Stimulated activated CD8-positive, alpha-beta memory T cell treated with anti-CD3 and anti-CD28 coated beads, Interleukin-2, amount 100 ng/mL, for 48 hours (primary cell): ENCODE measurements around the gene SIRT3.
"Not testable (repeated sequence)": the region's sequence is repeated elsewhere in the genome, so short reads cannot be mapped to it uniquely, and the experiment has no call there.

ENCODE experiments used
- DNase-seq, 2 donors: peaks; one replicate each; pipeline ENCODE4 v3.0.0-alpha.2; 2020; ENCODE audit warnings: low read depth in 2 of 2

The SIRT3 gene

DNA sequence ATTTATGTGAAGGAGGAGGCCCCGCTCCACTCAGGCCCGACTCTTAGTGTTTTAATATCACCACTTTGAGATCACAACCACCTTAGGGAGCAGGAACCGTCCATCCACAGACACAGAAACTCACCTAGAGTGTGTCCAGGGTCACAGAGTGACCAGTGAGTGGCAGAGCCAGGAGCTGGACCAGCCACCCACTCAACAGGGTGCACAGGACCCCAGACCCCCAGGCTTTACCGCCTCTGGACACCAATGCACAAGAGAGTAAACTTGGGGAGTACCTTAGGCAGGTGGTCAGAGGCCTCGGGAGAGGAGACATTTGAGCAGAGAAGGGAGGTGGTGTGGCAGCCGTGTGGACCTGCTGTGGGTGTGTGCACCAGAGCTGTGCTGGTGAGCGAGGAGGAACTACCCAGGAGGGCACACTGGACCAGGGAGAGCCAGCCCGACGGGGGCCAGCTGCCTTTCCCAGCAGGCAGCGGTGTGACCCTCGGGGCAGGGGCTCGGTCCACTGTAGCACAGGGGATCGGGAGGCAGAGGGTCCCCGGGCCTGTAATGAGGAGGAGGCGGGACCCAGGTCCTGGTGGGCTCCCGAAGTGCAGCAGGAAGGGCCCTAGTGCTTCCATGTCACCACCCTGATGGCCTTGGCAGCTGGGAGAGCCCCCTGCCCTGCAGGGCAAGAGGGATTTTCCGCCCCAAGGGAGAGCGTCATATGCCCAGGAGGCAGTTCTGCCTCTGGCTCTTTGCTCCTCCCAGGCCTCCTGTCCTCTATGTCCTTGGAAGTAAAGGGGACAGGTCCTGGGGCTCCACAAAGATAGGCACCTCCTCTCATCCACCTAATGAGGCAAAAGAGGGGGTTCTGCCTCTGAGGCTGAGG lies 34.5 kb upstream of the SIRT3 start:
- no peak for DNase-seq

DNA sequence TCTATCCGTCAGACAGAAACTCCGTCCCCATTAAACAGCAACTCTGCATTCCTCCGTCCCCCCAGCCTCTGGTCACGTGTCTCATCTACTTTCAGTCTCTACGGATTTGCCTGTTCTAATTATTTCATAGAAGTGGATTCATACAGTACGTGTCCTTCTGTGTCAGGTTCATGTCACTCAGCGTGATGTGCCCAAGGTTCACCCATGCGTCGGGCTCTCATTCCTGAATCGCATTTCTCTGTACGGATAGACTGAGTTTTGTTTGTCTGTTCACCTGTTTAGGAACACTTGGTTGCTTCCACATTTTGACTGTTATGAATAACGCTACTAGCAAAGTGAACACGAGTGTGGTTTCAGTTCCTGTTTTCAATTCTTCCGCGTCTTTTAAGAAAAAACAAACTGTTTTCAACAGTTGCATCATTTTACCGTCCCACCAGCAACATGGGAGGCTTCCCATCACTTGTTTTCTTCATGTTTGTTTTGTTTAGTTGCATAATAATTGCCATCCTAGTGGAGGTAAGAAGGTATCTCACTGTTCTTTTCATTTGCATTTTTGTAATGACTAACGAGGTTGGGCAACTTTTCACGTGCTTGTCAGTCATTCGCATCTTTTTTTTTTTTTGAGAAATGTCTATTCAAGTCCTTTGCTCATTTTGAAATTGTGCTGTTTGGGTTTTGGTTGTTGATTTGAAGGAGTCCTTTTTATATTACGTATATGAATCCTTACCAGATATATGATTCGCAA lies 33.2 kb upstream of the SIRT3 start:
- DNase-seq: peak in 1 of 2 donors; percentile 36

DNA sequence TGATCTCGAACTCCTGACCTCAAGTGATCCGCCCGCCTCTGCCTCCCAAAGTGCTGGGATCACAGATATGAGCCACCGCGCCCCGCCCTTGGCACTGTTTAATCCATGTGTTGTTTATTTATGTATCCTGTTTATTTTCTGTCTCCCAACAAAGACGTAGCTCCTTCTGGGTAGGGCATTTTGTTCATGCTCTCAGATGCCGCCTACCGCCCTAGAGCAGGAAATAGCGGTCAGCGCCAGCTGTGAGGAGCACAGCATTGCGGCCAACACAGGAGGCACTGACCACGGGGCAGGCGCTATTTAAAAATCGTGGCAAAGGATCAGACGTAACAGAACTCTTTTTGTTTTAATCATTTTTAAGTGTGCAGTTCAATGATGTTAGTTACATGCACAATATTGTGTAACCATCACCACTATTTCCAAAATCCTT lies 32.6 kb upstream of the SIRT3 start:
- not testable (repeated sequence) for DNase-seq

DNA sequence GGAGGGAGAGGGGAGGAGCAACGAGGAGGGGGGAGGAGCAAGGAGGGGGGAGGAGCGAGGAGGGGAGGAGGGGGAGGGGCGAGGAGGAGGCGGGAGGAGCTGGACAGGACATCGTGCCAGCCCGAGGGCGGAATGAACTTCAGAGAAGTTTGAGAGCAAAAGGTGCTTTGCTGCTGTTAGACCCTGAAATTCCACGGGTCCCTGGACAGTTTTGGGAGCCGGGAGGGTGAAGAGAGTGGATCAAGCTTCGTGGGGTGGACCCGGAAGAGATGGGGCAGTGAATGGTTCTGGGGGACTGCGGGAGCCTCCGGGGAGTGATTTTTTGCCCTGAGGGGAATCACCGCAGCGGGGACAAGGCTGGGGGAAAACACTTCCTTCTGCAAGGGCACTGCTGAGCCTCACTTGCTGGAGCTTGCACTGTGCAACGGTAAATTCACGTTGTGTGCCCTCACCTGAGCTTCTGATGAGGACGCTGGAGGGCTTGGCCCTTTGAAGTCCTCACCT lies 31.4 kb upstream of the SIRT3 start:
- peak in 1 of 2 donors; percentile 51 for DNase-seq

DNA sequence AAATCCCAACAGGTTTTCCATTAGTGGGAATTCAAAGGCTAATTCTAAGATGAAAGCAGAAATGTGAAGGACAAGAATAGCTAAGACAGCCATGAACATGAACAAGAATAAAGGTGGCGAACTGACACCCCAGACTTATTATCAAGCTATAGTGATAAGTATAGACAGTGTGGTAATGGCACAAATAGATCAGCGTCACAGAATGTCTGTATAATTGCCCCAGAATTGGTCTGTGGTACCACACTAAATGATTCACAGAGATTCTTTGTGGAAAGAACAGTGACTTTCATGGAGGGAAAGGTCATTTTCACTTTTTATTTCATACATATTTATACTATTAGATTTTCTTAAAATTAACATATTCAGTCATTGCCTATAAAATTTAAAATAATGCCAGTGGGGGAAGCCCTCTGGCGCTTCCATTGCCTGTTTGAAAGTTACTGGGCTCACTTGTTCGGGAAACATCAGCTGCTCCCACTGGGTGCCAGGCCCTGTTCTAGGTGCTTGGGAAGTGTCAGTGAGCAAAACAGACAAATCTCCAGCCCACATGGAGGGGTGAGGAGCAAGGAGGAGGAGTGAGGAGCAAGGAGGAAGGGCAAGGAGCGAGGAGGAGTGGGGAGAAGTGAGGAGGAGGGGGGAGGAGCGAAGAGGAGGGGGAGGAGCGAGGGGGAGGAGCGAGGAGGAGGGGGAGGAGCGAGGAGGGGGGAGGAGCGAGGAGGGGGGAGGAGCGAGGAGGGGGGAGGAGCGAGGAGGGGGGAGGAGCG lies 30.7 kb upstream of the SIRT3 start:
- DNase-seq: no peak

DNA sequence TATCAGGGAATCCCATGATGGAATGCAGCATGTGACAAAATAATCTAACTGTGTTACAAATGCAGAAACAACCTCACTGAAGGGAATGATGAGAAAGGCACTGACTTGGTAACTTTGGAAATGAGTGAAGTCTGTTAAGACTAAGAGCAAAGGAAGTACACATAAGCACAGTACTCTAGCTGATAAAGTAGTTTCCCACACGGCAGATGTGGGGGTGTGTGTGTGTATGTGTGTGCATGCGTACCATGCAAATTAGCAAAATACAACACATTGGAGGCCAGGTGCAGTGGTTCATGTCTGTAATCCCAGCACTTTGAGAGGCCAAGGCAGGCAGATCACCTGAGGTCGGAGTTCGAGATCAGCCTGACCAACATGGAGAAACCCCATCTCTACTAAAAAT lies 25.5 kb upstream of the SIRT3 start:
- no peak for DNase-seq

DNA sequence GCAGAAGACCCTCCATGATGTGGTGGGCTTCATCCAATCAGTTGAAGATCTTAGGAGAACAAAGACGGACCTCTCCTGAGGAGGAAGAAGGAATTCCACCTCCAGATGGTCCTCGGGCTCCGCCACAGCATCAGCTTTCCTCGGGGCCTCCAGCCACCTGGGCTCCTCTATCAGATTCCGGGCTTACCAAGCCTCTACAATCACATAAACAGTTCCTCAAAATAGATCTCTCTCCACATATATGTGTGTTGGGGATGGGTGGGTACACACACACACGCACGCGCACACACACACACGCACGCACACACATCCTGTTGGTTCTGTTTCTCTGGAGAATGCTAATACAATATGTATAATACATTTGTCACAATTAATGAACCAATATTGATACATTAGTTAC lies 23.3 kb upstream of the SIRT3 start:
- DNase-seq: no peak

DNA sequence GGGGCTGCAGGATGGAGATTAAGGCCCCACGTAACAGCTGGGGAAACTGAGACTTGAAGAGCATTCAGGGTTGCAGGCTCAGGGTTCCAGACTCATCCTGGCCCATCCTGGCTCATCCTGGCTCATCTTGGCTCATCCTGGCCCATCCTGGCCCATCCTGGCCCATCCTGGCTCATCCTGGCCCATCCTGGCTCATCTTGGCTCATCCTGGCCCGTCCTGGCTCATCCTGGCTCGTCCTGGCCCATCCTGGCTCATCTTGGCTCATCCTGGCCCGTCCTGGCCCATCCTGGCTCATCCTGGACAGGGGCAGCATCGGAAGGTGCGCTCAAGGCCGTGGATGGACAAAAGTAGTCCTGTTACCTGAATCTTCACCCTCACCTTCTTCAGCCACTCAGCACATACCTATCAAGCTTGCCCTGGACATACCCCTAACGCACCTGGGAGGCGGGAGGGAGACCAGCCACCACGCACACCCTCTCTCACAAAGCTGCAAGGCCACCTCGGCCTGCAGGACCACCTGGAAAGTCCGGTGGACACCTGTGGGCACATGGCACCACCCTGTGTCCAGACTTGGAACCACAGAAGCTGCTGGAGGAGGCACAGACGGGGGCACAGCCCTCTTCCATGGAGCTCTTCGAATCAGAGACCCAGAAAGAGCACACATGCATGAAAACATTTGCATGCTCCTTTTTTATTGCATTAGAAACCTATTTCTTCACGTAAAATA lies 21.8 kb upstream of the SIRT3 start:
- DNase-seq: no peak

DNA sequence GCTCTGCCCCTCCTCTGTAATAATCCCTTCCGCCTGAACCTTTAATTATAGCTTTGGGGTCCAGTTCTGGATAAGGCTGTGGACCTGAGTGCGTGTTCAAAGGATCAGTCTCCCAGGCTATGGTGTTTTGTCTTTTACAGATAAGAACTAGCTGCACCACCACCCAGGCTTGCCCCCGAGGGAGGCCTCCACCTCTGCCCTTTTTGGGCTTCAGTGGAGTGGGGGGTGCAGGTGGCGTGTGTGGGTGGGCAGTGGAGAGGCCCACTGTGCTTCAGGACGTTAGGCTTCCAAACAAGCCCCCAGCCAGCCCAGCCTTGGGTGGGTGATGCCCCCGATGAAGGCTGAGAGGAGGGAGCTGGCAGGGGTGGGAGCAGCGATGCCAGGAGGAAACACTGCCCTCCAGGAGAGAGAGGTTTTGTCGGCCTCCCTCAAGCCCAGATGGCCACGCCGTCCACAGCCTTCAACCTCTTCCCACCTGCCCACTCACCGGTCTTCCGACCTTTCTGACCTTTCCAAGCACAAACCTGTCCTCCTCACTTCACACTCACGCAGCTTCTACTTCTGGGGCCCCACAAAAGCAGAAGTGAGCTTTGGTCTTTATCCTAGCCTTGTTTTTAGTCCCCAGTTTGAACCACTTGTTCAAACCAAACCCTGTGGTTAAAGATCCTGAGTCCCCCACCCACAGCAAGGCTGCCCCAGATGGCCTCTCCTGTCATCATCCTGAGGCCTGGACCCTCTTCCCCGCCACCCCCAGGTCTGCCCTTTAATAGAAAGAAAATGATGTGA lies 21.0 kb upstream of the SIRT3 start:
- no peak for DNase-seq

DNA sequence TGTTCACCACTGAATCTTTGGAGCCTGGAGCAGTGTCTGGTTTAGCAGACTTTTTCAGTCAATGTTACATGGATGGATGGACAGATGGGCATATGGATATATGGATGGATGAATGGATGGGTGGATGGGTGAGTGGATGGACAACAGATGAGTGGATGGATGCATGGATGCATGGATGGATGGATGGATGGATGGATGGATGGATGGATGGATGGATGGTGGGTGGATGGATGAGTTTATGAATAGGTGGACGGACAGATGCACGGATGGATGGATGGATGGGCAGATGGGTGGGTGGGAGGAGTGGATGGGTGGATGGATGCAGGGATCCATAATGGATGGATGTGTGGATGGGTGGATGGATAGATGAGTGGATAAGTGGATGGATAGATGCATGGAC lies 19.7 kb upstream of the SIRT3 start:
- DNase-seq: no peak

DNA sequence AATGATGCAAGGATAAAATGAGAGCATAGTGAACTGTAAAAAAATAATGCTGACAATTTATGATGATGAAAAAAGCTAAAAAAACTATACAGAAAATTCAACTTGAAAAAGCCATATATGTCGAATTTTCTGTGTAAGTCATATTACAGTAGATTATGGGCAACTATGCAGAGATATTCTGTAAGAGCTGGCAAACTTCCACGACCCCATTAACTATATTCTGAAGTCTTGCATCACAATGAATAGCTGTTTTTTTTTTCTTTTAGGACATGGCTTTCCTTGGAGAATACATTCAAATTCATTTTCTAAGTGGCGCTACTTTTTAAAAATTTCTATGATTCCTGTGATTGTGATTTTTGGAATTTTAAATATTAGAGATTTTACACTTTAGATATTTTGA lies 19.0 kb upstream of the SIRT3 start:
- no peak for DNase-seq

DNA sequence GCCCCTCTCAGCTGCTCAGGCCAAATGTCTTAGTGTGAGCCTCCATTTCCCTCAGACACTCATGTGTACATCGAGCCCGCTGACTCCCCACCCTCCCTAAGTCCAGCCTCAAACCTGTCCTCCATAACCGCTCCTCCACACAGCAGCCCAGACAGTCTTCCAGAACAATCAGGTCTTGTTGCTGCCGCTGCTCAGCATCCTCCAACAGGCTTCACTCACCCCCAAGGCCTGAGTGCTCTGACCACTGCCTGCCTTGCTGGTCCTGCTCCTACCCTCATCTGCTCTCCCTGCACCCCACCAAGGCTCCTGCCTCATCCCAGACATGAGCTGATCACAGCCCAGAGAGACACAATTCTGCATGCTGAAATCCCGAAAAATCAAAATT lies 17.7 kb upstream of the SIRT3 start:
- DNase-seq: no peak

DNA sequence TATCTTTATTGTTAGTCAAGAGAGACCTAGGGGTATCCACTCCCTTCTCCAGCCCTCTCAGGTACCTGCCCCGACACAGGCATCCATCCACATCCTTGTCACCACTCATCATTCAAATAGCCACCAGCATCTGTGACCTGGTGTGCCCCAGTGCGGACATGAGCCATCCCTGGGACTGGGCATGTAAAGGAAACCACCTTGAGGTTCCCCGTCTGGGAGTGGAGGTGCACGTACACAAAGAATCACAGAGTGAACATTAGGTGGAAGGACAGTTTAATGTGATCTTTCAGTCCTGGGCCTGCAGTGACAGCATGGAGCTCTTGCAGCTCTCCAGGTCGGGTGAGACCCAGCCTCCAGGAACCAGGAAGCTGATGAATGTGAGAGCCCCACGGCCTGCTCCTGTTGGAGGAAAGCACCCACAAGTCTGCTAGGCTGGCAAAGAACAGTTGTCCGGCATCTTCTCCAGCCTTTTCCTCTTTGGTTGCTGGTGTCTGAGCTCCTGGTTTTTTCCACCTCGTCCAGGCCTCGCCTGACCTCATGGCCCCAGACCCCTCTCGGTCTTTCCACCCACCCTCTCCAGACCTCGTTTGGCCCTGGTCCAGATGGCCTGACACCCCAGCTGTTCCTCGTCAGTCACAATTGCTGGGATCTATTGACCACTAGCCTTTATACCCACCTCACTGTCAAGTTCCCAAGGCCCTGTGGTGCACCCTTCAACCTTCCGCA lies 17.2 kb upstream of the SIRT3 start:
- no peak for DNase-seq

DNA sequence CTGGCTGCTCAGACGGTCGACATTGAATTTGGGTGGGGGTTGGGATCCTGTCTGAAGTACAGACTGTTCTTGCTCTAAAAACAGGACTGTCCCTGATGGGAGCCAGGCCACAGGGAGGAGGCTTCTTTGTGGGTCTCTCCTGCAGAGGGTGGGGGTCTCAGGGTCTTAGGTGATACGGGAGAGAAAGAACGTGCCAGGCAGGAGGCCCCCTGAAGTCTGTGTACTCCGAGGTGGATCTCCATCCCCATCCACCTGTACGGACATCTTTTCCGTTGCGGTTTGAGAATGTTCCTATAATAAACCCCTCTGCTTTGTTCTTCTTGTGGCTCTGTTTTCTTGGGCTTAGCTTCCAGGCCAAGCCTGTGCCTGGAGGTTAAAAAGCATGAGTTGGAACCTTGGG lies 16.5 kb upstream of the SIRT3 start:
- no peak for DNase-seq

DNA sequence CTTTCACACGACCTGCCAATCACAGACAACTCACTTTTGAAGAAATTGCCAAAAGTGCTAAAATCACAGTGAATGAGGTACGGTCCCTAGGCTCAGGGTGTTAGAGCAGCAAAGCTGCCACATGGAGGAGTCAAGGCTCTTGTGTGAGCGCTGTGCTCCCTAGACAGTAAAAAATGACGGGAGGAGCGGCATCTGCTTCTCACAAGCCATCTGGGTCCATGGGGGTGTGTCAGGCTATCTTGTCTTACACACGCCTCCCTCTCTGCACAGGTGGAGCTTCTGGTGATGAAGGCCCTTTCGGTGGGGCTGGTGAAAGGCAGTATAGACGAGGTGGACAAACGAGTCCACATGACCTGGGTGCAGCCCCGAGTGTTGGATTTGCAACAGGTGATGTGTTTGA lies 15.4 kb upstream of the SIRT3 start:
- no peak for DNase-seq

DNA sequence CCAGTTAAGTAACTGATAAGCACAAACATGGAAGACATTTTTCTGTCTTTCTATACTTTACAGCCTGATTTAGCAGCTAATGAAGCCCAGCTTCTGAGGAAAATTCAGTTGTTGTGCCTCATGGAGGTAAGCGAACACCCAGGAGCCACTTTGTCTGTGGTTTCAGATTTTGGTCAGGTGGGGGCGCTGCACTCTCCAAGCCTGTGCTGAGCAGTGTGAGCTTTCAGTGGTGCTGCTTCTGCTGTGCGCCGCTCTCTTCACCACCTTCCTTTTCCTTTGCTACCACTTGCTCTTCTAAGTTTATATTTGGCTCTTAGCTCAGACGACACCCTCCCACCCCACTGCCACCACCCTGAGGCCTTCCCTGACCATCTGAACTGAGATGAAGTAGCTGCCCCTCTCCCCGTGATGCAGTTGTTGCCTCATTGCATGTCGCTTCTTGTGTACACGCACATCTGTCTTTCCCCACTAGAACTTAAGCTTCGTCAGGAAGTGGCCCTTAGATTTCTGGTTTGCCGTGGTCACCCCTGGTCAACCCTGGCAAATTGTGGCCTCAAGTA lies 14.7 kb upstream of the SIRT3 start:
- peak in 1 of 2 donors; percentile 64 for DNase-seq

DNA sequence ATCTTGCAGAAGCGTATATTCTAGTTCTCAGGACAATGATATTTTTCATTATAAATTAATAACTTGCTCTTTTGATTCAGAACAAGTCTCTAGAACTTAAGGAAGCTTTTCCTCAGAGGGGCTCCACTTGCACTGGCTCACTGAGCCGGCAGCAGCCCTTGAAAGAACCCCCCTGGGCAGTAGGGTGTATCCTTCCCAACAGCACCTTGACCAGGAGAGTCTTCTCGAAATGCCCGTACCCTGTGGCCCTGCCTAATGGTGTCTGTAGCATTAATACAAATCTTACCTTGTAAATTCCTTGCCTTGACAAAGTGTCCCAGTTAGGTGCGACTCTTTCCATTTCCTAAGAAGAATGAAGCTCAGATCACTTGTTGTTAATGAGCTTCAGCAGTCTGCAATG lies 14.1 kb upstream of the SIRT3 start:
- DNase-seq: no peak

DNA sequence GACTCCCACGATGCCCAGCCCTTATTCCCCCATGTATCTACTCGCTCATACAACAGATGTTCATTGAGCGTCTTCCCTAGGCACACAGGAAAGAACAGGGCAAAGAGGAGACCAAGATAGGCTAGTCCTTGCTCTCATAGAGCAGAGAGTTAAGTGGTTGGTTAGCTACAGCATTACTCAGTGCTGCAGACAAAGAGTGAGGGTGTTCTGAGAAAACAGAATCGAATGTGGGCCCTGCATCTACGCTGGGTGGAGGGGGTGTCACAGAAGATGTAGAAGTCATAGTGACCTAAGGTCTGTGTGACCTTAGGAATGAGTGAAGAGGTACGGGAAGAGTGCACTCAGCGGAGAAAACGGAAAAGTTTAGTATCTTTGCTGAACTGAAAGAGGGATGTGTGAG lies 12.9 kb upstream of the SIRT3 start:
- DNase-seq: no peak

DNA sequence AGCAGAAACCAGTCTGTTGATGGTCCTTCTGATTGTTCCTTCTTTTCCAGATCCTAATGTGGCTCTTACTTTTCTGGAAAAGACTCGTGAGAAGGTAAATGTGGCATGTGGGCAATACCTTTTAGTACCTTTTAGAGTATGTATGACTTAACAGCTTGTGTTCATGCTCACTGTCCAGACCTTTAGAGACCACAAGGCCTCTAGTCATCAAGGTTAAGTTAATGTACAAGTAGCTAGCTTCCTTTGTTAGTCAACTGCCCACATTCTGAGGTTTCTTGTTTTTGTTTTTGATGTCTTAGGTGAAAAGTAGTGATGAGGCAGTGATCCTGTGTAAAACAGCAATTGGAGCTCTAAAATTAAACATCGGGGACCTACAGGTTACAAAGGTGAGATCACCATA lies 8.2 kb upstream of the SIRT3 start:
- no peak for DNase-seq

DNA sequence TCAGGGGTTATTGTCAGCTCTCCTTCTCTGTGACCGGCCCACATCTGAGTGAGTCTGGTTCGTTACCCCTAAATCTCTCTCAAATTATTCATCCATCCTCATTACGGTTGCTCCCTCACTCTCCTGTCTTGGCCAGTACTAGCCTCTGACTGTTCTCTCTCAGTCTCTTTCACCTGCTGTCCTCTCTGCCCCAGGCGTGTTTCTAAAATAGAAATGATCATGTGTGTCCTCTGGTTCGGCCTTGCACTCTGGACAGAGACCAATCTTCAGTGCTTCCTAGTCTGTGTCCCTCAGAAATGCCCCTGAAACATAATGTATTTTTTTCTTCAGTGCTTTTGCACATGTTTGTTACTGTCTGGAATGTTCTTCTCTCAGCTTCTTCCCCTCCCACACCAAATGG lies 5.5 kb upstream of the SIRT3 start:
- DNase-seq: no peak
